ENCODE measurements around the gene RHBDL1.

RHBDL1 gene

DNA sequence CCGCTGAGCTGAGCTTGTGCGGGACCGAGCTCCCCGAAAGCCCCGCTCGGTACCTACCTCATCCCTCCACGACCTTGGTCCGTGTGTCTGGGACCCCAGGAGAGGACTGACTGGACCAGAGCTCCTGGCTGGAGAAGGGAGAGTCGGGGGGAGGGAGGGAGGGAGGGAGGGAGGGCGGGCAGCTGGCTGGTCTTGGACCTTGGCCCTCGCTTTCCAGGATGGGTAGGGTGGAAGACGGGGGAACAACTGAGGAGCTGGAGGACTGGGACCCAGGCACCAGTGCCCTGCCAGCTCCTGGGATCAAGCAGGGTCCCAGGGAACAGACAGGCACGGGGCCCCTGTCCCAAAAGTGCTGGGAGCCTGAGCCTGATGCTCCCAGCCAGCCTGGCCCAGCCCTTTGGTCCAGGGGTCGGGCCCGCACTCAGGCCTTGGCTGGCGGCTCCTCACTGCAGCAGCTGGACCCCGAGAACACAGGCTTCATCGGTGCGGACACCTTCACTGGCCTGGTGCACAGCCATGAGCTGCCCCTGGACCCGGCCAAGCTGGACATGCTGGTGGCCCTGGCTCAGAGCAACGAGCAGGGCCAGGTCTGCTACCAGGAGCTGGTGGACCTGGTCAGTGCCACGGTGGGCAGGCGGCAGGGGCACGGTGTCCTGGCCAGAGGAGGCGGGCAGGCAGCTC lies 553 bp downstream of the RHBDL1 start:
- no peak for DNase-seq

DNA sequence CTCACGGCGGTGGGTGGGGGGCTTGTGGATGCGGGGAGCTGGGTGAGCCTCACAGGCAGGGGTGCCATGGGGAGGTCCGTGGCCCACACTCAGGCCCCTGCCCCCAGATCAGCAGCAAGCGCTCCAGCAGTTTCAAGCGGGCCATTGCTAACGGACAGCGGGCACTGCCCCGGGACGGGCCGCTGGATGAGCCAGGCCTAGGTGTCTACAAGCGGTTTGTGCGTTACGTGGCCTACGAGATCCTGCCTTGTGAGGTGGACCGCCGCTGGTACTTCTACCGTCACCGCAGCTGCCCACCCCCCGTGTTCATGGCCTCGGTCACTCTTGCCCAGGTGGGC lies 1.1 kb downstream of the RHBDL1 start:
- no peak for DNase-seq

DNA sequence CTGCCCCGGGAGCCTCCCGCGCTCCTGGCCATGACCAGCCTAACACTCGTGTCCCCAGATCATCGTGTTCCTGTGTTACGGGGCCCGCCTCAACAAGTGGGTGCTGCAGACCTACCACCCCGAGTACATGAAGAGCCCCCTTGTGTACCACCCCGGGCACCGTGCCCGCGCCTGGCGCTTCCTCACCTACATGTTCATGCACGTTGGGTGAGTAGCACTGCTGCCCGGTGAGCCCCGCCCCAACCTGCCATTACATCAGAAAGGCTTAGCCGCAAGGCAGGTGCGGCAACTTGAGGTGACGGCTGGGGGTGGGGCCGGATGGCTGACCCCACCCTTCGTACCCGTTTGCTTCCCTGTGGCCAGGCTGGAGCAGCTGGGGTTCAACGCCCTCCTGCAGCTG lies 1.4 kb downstream of the RHBDL1 start:
- DNase-seq: no peak

DNA sequence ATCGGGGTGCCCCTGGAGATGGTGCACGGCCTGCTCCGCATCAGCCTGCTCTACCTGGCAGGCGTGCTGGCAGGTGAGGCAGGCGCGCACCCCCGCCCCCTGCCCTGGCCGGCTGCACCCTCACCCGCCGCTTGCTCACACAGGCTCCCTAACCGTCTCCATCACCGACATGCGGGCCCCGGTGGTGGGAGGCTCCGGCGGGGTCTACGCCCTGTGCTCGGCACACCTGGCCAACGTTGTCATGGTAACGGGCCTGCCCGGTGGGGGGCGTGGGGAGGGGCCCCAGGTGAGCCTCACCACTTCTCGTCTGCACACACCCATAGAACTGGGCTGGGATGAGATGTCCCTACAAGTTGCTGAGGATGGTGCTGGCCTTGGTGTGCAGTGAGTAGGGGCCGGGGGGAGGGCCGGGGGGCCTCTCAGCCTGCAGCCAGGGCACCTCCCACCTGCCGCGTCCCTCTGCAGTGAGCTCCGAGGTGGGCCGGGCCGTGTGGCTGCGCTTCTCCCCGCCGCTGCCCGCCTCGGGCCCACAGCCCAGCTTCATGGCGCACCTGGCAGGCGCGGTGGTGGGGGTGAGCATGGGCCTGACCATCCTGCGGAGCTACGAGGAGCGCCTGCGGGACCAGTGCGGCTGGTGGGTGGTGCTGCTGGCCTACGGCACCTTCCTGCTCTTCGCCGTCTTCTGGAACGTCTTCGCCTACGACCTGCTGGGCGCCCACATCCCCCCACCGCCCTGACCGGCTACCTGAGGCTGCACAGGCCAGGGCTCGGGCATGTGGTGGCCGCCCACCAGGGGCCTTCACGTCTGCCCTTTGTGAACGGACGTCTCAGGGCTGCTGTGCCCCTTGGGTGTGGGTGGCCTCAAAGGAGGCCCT lies 2.1 kb downstream of the RHBDL1 start:
- no peak for DNase-seq

DNA sequence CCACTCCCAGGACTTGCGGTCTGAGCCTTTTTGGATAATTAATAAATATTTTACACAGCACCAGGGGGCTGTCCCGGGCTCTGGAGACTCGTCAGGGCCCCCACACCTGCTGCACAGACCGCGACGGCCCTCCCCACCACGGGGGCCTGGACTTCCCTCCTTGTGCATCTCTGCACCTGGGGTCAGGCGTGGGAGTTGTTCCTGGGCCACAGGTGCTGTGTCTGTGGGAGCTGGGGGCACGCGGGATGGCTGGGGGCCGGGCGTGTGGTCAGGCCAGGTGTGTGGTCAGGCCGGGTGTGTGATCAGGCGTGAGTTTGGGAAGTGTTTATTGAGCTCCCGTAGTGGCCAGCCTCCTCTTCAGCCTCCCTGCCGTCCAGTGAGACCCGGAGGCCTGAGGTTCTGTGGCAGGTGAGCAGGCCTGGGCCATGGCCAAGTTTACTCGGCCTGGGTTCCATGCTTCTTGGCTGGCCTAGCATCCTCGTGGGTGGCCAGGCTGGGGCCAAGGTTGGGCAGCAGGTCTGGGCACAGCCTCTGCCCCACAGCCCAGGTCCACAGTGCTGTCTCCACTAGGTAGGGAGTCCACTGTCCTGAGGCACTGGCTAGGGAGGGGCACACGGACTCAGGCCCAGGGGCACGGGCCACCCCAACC lies 2.9 kb downstream of the RHBDL1 start:
- DNase-seq: no peak

DNA sequence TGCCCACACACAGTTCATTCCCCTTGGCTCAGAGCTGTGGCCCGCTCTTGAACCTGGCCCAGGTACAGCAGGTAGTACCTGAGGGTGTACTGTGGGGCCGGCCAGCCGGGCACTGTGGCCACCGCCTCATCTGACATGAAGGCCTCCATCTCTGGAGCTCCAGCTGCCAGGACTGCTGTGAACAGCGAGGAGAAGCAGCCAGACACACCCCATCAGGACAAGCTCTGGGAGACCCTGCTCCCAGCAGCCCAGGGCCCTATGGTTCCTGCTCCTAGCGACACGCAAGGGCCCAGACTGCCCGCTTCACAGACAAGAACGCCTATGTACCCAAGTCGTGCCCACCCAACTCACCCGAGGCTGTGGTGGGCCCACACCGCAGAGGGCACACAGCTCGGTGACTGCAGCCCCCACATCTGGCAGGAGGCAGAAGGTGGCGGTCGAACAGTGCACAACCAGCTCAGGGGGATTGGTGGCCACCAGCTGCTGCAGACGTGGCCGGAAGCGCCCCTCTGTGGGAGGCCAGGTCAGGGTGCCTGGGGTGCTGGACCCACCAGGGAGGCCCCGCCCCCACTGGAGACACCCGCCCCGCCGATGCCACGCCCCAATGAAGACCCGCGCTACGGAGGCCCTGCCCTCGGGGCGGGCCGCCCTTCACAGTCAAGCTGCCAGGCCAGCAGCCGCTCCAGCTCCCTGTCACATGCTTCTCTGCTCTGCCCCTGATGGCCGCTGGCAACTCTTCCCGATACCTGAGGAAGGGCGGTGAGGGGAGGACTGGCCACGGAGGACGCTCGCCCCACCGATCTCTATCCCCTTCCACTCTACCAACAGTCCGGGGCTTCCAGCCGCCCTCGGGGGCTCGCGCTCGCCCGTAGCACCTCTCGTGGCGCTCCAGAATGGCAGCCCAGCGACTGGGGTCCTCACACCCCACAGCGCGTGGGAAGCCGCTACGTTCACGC lies 3.7 kb downstream of the RHBDL1 start:
- no peak for DNase-seq

DNA sequence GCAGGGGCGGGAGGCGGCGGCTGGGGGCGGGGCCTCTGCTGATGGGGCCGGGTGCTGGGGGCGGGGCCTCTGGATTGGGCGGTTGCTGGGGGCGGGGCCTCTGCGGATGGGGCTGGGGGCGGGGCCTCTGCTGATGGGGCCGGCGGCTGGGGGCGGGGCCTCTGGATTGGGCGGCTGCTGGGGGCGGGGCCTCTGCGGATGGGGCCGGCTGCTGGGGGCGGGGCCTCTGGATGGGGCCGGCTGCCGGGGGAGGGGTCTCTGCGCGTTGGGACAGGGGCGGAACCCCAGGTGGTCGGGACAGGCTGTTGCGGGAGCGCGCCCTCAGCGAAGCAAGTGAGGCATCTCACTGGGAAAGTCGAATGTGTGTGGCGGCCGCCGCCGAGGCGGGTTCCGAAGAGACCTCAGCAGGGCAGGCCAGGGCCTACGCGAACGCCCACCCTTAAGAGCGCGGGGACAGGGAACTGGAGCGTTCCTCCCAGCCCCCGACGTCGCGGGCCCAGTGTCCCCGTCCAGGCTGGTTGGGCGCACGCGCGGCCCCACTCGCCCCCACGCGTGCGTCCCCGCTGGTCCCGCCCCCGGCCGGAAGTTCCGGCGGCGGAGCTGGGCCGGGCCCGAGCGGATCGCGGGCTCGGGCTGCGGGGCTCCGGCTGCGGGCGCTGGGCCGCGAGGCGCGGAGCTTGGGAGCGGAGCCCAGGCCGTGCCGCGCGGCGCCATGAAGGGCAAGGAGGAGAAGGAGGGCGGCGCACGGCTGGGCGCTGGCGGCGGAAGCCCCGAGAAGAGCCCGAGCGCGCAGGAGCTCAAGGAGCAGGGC lies 4.5 kb downstream of the RHBDL1 start, which contains the start of gene STUB1:
Gene STUB1 (plus strand): TSS at position 597 of the 811 bp plus-strand sequence. CDS start 116 bp downstream, at position 713.
- DNase-seq: no peak

DNA sequence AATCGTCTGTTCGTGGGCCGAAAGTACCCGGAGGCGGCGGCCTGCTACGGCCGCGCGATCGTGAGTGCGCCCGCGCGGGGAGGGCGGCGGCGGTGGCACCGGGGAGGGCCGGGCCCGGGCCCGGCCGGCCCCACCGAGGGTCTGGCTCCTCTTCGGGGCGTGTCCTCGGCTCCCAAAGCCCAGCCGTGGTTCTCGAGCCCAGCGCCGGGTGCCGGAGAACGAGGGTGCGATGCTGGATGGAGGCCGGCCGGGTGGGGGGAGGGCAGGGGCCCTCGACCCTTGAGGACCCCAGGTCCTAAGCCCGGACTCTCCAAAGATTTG lies 5.1 kb downstream of the RHBDL1 start:
- DNase-seq: no peak

DNA sequence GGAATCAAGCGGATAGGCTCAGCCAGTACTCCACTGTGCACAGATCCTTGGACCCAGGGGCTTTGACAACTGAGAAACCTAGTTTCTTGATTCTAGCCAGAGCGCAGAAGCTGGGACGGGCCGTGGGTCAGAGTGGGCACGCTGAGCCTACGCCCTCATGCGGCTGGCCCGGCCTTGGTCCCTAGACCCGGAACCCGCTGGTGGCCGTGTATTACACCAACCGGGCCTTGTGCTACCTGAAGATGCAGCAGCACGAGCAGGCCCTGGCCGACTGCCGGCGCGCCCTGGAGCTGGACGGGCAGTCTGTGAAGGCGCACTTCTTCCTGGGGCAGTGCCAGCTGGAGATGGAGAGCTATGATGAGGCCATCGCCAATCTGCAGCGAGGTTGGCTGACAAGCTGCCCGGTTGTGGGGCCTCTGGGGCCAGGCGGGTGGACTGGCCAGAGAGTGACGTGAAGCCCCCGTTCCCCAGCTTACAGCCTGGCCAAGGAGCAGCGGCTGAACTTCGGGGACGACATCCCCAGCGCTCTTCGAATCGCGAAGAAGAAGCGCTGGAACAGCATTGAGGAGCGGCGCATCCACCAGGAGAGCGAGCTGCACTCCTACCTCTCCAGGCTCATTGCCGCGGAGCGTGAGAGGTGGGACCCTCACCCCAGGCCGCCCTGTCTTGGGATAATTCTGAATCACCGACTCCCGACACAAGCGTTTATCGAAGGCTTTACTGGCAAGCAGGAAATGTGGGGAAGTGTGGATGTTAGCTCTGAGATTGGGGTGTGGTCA lies 5.7 kb downstream of the RHBDL1 start:
- no peak for DNase-seq

DNA sequence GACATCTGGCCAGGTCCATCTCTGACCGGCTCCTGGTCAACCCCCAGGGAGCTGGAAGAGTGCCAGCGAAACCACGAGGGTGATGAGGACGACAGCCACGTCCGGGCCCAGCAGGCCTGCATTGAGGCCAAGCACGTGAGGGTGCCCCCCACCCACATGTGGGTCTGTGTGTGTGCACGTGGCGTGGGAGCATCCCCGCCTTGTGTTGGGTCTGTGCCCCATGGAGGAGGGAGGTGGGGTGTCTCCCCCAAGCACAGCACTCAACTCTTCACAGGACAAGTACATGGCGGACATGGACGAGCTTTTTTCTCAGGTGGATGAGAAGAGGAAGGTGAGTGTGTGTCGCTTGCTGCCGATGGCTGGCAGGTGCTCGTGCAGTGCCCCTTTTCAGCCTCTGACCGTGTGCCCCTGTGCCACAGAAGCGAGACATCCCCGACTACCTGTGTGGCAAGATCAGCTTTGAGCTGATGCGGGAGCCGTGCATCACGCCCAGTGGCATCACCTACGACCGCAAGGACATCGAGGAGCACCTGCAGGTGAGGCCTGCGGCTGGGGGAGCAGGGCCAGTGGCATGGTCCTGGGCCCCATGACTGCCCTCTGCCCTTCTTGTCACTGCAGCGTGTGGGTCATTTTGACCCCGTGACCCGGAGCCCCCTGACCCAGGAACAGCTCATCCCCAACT lies 6.4 kb downstream of the RHBDL1 start:
- DNase-seq: no peak

DNA sequence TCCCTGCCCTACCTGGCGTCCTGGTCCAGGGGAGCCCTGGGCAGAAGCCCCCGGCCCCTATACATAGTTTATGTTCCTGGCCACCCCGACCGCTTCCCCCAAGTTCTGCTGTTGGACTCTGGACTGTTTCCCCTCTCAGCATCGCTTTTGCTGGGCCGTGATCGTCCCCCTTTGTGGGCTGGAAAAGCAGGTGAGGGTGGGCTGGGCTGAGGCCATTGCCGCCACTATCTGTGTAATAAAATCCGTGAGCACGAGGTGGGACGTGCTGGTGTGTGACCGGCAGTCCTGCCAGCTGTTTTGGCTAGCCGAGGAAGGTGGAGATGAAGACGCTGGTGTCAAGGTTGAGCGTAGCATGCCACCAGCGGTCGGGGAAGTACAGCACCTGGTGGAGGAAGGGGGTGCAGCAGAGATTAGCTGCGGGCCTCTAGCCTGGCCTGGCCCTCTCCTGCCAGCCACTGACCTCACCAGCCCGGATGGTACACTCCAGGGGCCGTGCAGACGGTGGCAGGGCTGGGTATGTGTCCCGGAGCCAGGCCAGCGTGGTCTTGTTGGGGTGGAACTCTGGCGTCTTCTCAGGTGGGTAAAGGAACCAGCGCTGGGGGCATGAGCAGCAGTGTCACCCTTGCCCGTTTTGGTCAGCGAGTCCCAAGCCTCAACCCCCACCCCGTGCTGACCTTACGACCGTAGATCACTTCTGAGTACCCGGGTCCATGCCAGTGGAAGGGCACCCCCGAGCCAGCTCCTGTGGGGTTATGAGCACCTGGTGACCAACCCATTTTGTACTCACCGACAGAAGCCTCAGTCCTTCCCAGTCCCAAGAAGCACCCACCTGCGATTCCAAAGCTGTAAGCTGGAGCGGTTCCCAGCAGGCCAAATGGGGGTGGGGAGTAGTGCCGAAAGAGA lies 7.3 kb downstream of the RHBDL1 start:
- DNase-seq: no peak

DNA sequence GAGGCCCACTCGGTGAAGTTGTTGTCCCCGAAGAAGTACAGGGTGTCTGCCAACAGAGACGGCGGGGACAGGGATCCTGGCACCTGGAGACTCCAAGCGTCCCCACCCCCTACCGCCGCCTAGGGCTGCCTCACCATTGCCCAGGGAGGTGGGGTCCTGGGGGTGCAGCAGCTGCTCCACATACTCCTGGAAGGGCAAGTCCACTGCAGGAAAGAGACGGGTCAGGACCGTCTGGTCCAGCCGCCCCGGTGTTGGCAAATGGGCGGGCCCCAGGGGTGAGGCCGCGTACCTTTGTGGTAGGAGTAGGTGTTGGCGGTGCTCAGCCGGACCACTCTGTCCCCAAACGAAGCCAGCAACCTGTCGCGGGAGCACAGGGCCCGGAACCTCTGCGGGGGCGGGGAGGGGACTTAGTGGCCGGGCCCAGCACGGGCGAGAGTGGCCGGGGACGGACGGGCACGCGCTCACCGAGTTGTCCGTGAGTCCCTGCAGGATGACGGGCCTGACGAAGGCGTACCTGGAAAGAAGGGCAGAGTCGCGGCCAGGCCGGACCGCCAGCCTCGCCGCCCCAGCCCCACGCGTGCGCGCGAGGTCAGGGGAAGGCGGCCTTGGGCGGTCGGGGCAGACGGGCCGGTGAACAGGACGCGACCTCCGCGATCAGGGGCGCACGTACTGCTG lies 8.1 kb downstream of the RHBDL1 start:
- DNase-seq: no peak

DNA sequence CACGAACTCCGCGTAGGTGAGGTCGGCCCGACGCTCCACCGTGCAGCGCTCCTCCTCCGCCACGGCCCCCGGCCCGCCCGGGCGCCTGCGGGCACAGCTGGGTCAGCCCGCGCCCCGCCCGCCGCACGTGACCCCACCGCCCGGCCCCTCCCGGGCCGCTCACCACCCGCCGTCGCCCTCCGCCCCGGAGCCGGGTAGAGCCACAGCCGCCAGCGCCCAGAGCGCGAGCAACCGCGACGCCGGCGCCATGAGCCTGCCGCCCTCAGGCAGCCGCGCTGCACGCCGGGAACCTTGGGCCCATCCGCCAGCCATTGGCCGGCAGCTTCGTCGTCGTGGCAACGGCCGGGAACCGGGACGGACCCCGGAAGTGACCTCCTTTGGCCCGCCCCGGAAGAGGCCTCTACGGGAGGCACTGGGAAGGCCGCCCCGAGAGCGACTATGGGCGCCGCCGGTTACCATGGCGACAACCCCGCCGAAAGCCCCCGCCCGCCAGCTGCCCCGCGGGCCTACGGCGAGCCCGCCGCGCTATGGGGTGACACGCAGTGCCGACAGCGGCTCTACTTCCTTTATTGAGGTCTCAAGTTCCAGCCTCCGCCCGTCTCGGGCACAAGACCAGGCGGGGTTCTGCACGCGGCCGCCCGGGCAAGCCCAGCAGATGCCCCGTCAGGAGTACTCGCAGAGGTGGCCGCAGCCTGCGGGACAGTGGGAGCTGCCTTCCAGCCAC lies 8.8 kb downstream of the RHBDL1 start, which contains the start of gene JMJD8:
Gene JMJD8 (minus strand): TSS at position 264 of the 724 bp plus-strand sequence. CDS start 15 bp downstream, at position 249.
- peak; percentile 37 to 70 for DNase-seq

DNA sequence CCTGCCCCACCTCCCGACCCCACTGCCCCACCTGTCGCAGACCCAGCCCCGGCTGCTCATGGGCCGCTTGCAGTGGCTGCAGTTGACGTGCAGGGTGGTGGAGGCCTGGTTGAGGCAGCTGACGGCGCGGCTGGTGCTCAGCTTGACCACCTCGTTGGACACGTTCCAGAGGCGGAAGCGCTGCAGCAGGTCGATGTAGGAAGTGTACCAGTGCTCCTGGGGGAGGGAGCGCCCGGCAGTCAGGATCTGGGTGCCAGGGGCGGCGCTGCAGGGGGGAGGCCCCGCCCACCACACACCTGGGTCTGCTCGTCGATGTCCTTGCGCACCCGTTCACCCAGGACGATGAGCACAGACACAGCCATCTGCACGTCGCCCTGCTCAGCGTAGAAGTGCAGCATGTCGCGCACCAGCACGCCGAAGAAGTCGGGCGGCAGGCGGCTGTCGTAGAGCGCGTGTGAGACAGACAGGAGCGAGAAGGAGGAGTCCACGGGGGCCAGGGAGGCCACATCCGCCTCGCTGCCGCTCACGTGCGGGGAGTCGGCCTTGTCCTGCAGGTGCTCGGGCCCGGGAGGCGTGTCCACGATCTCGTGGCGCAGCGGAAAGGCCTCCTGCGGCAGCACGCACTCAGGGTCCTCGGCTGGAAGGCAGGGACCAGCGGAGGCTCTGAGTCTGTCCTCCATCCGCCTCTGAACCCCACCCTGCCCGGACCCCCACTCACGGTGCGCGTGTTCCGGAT lies 9.7 kb downstream of the RHBDL1 start:
- no peak for DNase-seq

DNA sequence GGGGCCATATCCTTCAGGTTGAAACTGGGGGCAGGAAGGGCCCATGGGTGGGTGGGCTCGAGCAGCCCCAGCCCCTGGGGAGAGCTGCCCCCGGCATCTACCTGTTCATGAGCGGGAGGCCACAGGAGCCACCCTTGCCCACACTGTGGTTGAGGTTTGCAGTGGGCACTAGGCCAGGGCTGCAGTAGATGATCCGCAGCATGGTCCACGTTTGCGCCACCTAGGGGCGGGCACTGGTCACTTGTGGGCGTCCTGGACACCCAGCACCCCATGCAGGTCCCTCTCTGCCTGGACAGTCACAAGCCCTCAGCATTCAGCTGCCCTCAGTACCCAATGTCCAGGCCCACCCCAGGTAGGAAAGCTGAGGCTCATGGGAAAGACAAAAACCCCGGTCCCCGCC lies 10.5 kb downstream of the RHBDL1 start:
- DNase-seq: no peak

DNA sequence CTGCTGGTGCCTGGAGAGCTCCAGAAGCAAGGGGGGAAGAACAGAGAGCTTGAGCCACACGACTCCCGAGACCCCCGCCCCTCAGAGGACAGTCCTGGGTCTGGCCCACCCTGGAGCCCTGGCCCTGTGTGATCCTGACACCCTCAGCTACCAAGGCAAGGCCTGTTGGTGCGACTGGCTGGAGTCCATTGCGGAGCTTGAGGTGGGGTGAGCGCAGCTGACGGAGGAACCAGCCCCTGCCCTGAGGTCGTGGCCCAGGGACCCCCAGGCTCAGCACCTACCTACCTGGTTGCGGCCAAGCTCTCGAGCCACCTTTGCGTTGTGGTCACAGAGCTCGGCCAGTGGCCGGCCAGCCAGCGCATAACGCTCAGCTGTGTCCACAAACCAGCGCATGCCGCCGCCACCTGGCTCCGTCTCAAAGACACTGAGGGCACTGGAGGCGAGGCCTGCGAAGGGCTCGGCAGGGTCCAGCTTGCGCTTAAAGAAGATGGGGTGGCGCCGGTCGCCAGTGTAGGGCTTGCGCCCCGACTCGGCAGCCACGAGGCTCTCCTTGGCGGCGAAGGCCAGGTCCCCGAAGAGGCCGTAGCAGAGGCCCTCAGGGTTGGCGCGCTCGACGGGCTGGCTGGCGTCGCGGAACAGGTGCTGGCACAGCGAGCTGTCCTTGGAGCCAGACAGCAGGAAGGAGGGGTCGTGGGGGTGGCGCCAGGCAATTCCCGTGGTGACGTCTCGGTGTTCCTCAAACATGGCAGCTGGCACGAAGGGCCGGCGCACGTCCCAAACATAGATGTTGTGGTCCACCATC lies 11.2 kb downstream of the RHBDL1 start:
- no peak for DNase-seq

Measured in cerebellar nuclear complex (tissue), 1 donor.